ENCODE data around the gene SDF4. TPM values are rescaled to one million over a fixed set of nuclear protein-coding genes. Genes with fewer than 3 reads are reported as not detected.
"Not testable (repeated sequence)": the region's sequence is repeated elsewhere in the genome, so short reads cannot be mapped to it uniquely, and the experiment has no call there.

SDF4 gene
- total RNA-seq, 4 donors from 2014 or later: 29.7 to 105 (median 50.3) TPM

GRCh38 chr1:1254667-1254998 lies 22.8 kb upstream of the SDF4 start:
- no peak for DNase-seq
- H3K4me3 ChIP-seq: no peak overlapping the region
- no peaks in the 10 kb centered on the region for H3K27me3 ChIP-seq
- TF ChIP-seq CTCF (IDR thresholded peaks at IDR 0.05): no peak
- no peak for TF ChIP-seq POLR2A (IDR thresholded peaks at IDR 0.05)
- H3K9me3 ChIP-seq: no peaks in the 10 kb centered on the region
- no peaks in the 10 kb centered on the region for H3K36me3 ChIP-seq
- no peaks in the 10 kb centered on the region for H3K4me1 ChIP-seq
- intact Hi-C loops (cut with DNase I; ENCODE audit: low total_unique reads): no loop called here
- no peak overlapping the region for H3K27ac ChIP-seq

GRCh38 chr1:1253972-1254666 lies 22.3 kb upstream of the SDF4 start:
- Histone ChIP-seq H3K4me3 (no peak overlapping the region), H3K27ac (no peak overlapping the region), H3K27me3 (no peaks in the 10 kb centered on the region), H3K4me1 (no peaks in the 10 kb centered on the region), H3K9me3 (no peaks in the 10 kb centered on the region), H3K36me3 (no peaks in the 10 kb centered on the region)
- intact Hi-C loops (cut with DNase I; ENCODE audit: low total_unique reads): no loop called here
- DNase-seq: no peak
- TF ChIP-seq POLR2A (IDR thresholded peaks at IDR 0.05): no peak
- no peak for TF ChIP-seq CTCF (IDR thresholded peaks at IDR 0.05)

- intact Hi-C loops (cut with DNase I; ENCODE audit: low total_unique reads): no loop called here
- H3K9me3 ChIP-seq: no peaks in the 10 kb centered on the region
- no peak overlapping the region for H3K27ac ChIP-seq
- H3K4me3 ChIP-seq: no peak overlapping the region
- no peaks in the 10 kb centered on the region for H3K4me1 ChIP-seq
- DNase-seq: no peak
- no peak for TF ChIP-seq POLR2A (IDR thresholded peaks at IDR 0.05)
- no peak for TF ChIP-seq CTCF (IDR thresholded peaks at IDR 0.05)
- H3K27me3 ChIP-seq: no peaks in the 10 kb centered on the region
- no peaks in the 10 kb centered on the region for H3K36me3 ChIP-seq
Measured at GRCh38 chr1:1253314-1253713, 21.5 kb upstream of the SDF4 start.

- H3K4me1 ChIP-seq: peaks cover 0 to 9% of the 10 kb centered on the region in 2 donors
- H3K9me3 ChIP-seq: no peaks in the 10 kb centered on the region
- H3K27ac ChIP-seq: no peak overlapping the region
- no peak overlapping the region for H3K4me3 ChIP-seq
- peaks cover 0 to 8% of the 10 kb centered on the region in 2 donors for H3K27me3 ChIP-seq
- no peaks in the 10 kb centered on the region for H3K36me3 ChIP-seq
- intact Hi-C loops (cut with DNase I; ENCODE audit: low total_unique reads): no loop called here
- TF ChIP-seq POLR2A (IDR thresholded peaks at IDR 0.05) (no peak), CTCF (IDR thresholded peaks at IDR 0.05) (no peak)
- no peak for DNase-seq
Measured at GRCh38 chr1:1250786-1251284, 19.0 kb upstream of the SDF4 start.

GRCh38 chr1:1248009-1248913 lies 16.5 kb upstream of the SDF4 start:
- H3K36me3 ChIP-seq; H3K9me3 ChIP-seq; H3K4me3 ChIP-seq; H3K27me3 ChIP-seq; intact Hi-C loops (cut with DNase I; ENCODE audit: low total_unique reads); H3K27ac ChIP-seq; DNase-seq; H3K4me1 ChIP-seq: not testable (repeated sequence)
